Endodermal cell (in vitro differentiated cells): ENCODE measurements around the gene SBF2. TPM values are rescaled to one million over a fixed set of nuclear protein-coding genes. Genes with fewer than 3 reads are reported as not detected.

Experiments
- DNase-seq: peaks from one replicate; pipeline ENCODE4 v3.0.0-alpha.2; 2017
- H3K27ac ChIP-seq: 2 replicates; pipeline ENCODE4 v1.5.1; 2013; ENCODE audit warnings: mild to moderate bottlenecking, low read depth, low read length, moderate library complexity
- H3K27me3 ChIP-seq: 2 replicates; pipeline ENCODE4 v1.6.1; 2013; ENCODE audit warnings: mild to moderate bottlenecking, low read length, moderate library complexity; ENCODE audit not compliant: insufficient read depth, control insufficient read depth, poor library complexity, severe bottlenecking
- H3K36me3 ChIP-seq: 2 replicates; pipeline ENCODE4 v1.7.0; 2013; ENCODE audit warnings: mild to moderate bottlenecking, low read length, moderate library complexity; ENCODE audit not compliant: control insufficient read depth, insufficient read depth
- H3K4me1 ChIP-seq: one replicate; pipeline ENCODE4 v1.7.0; 2013; ENCODE audit warnings: low read length; ENCODE audit not compliant: control insufficient read depth, insufficient read depth
- H3K4me3 ChIP-seq: 2 replicates; pipeline ENCODE4 v1.5.1; 2013; ENCODE audit warnings: mild to moderate bottlenecking, low read length, moderate library complexity
- H3K9ac ChIP-seq: 2 replicates; pipeline ENCODE4 v1.6.1; 2013; ENCODE audit warnings: mild to moderate bottlenecking, low read length, moderate library complexity; ENCODE audit not compliant: poor library complexity, severe bottlenecking; ENCODE audit errors: extremely low read depth
- H3K9me3 ChIP-seq: 2 replicates; pipeline ENCODE4 v1.6.1; 2013; ENCODE audit warnings: mild to moderate bottlenecking, low read length, moderate library complexity; ENCODE audit not compliant: control insufficient read depth
- H3K27ac Mint-ChIP-seq: 2 replicates; pipeline ENCODE4 v1.8.0; 2020; ENCODE audit warnings: mixed read lengths
- H3K27me3 Mint-ChIP-seq: 2 replicates; pipeline ENCODE4 v1.8.0; 2021; ENCODE audit warnings: mild to moderate bottlenecking, mixed read lengths; ENCODE audit not compliant: insufficient read depth
- H3K36me3 Mint-ChIP-seq: 2 replicates; pipeline ENCODE4 v1.8.0; 2020; ENCODE audit warnings: low read depth, mixed read lengths
- H3K4me1 Mint-ChIP-seq: 2 replicates; pipeline ENCODE4 v1.8.0; 2020; ENCODE audit warnings: mixed read lengths
- H3K4me3 Mint-ChIP-seq: 2 replicates; pipeline ENCODE4 v1.8.0; 2020; ENCODE audit warnings: mild to moderate bottlenecking, moderate library complexity, mixed read lengths
- H3K9me3 Mint-ChIP-seq: 2 replicates; pipeline ENCODE4 v1.8.0; 2020; ENCODE audit warnings: mild to moderate bottlenecking, mixed read lengths
- CTCF ChIP-seq: fragments of 200-600 bp; sonication (generic); conservative IDR thresholded peaks from 2 replicates; pipeline ENCODE4 v1.5.0; 2021; ENCODE audit warnings: antibody characterized with exemption, mild to moderate bottlenecking
- WGBS, 2 experiments: methylation state at CpG; one replicate each; pipeline versions ENCODE4 v1.1.5 to v1.1.7; 2013; ENCODE audit warnings: missing lambda C conversion rate in 2 of 2, mixed read lengths in 1 of 2; ENCODE audit not compliant: insufficient coverage in 1 of 2, insufficient read length in 1 of 2; 5-methylcytosine and 5-hydroxymethylcytosine counted together
- total RNA-seq, 2 donors: library from RNA; stranded (reverse); fragmentation: NEBNext Ultra II Directional in 1 of 2; extraction: Animal tissue kit (Norgen Biotek cat#: 25700) in 1 of 2; gene quantifications; 2 replicates in 1 of 2; 3 replicates in 1 of 2; pipeline ENCODE4 v1.2.1, GENCODE V29; 2021

SBF2 gene
- total RNA-seq, 2 donors from 2014 or later: 27.1 to 32.5 TPM

- H3K4me1 ChIP-seq: no peaks in the 10 kb centered on the region
- H3K9me3 ChIP-seq: no peaks in the 10 kb centered on the region
- H3K27ac Mint-ChIP-seq: peak overlapping the region; percentile 88
- no peaks in the 10 kb centered on the region for H3K27me3 ChIP-seq
- H3K9ac ChIP-seq: peak overlapping the region; percentile 71
- H3K4me3 ChIP-seq: peak overlapping the region; percentile 96
- peaks cover 3% of the 10 kb centered on the region for H3K36me3 ChIP-seq
- DNase-seq: peak; percentile 77
- WGBS, 2 experiments: 0 to 1% methylated on average over 16 to 42 of the region's 45 CpGs
- peaks cover 38% of the 10 kb centered on the region for H3K27me3 Mint-ChIP-seq
- H3K4me3 Mint-ChIP-seq: peak overlapping the region; percentile 76
- TF ChIP-seq CTCF: no peak
- H3K36me3 Mint-ChIP-seq: peaks cover 3% of the 10 kb centered on the region
- H3K27ac ChIP-seq: peak overlapping the region; percentile 32
- H3K9me3 Mint-ChIP-seq: no peaks in the 10 kb centered on the region
- H3K4me1 Mint-ChIP-seq: peaks cover 28% of the 10 kb centered on the region
These were observed 403 bp upstream of the SBF2 start for GRCh38 chr11:10294290-10294953.

- Mint-ChIP-seq H3K27ac (no peak overlapping the region), H3K36me3 (peaks cover 3% of the 10 kb centered on the region), H3K27me3 (peaks cover 23% of the 10 kb centered on the region), H3K9me3 (no peaks in the 10 kb centered on the region), H3K4me3 (peak overlapping the region; percentile 76), H3K4me1 (peaks cover 28% of the 10 kb centered on the region)
- Histone ChIP-seq H3K9me3 (no peaks in the 10 kb centered on the region), H3K27me3 (no peaks in the 10 kb centered on the region), H3K9ac (no peak overlapping the region), H3K27ac (no peak overlapping the region), H3K4me1 (no peaks in the 10 kb centered on the region), H3K36me3 (no peaks in the 10 kb centered on the region), H3K4me3 (peak overlapping the region; percentile 96)
- 97% methylated on average over 11 to 17 of the region's 17 CpGs for WGBS, 2 experiments
- no peak for DNase-seq
- TF ChIP-seq CTCF: no peak
These were observed 2.0 kb downstream of the SBF2 start for GRCh38 chr11:10291801-10292638.

- Mint-ChIP-seq H3K36me3 (peaks cover 6% of the 10 kb centered on the region), H3K9me3 (no peaks in the 10 kb centered on the region), H3K4me1 (peaks cover 19% of the 10 kb centered on the region), H3K27me3 (peaks cover 2% of the 10 kb centered on the region), H3K27ac (no peak overlapping the region), H3K4me3 (no peak overlapping the region)
- no peaks in the 10 kb centered on the region for H3K27me3 ChIP-seq
- no peak for TF ChIP-seq CTCF
- no peak for DNase-seq
- no peak overlapping the region for H3K27ac ChIP-seq
- no peaks in the 10 kb centered on the region for H3K9me3 ChIP-seq
- no peak overlapping the region for H3K4me3 ChIP-seq
- no peak overlapping the region for H3K9ac ChIP-seq
- H3K36me3 ChIP-seq: no peaks in the 10 kb centered on the region
- 87 to 90% methylated on average over 5 to 10 of the region's 10 CpGs for WGBS, 2 experiments
- H3K4me1 ChIP-seq: no peaks in the 10 kb centered on the region
These were observed 4.1 kb downstream of the SBF2 start for GRCh38 chr11:10289765-10290380.
